GM12864 (cell line): Measurements from ENCODE around the gene TXLNA.

Experiments
- DNase-seq: peaks from one replicate; pipeline ENCODE4 v3.0.0-alpha.2; 2011; ENCODE audit warnings: low read depth
- H3K4me3 ChIP-seq: 2 replicates; pipeline ENCODE4 v1.5.1; 2011; ENCODE audit warnings: mild to moderate bottlenecking, low read depth, low read length, control low read depth
- CTCF ChIP-seq: IDR thresholded peaks from 2 replicates; pipeline ENCODE4 v1.5.1; 2011; ENCODE audit warnings: low read depth, mild to moderate bottlenecking, moderate library complexity, low read length, control low read depth, inconsistent platforms; ENCODE audit errors: missing control alignments

TXLNA gene

GRCh38 chr1:32200226-32201010 lies 20.9 kb downstream of the TXLNA start, which contains the start of gene CCDC28B:
Gene CCDC28B (plus strand): TSS chr1:32200595. CDS start chr1:32201936, 1,341 bp downstream.
- no peak for TF ChIP-seq CTCF
- no peak for DNase-seq

GRCh38 chr1:32201011-32201855 lies 21.8 kb downstream of the TXLNA start:
- no peak for TF ChIP-seq CTCF
- peak; percentile 61 for DNase-seq
- peak overlapping the region; percentile 65 for H3K4me3 ChIP-seq

More at GRCh38 chr1:32200226-32201010, 20.9 kb downstream of the TXLNA start, which contains the start of gene CCDC28B:
- H3K4me3 ChIP-seq, result peak within 1 kb of the TSS; percentile 65

GRCh38 chr1:32204943-32205361 lies 25.5 kb downstream of the TXLNA start:
- TF ChIP-seq CTCF, result no peak
- peak overlapping the region; percentile 78 for H3K4me3 ChIP-seq

GRCh38 chr1:32205401-32206370 lies 26.2 kb downstream of the TXLNA start, which contains the start of gene IQCC:
Gene IQCC (plus strand): TSS chr1:32205671. CDS start chr1:32205682, 11 bp downstream.
- no peak for TF ChIP-seq CTCF
- peak; percentile 39 for DNase-seq
- peak within 1 kb of the TSS; percentile 78 for H3K4me3 ChIP-seq

More at GRCh38 chr1:32204943-32205361, 25.5 kb downstream of the TXLNA start:
- DNase-seq, result no peak

- no peak overlapping the region for H3K4me3 ChIP-seq
- TF ChIP-seq CTCF, result no peak
- no peak for DNase-seq
These were observed 29.0 kb downstream of the TXLNA start for GRCh38 chr1:32208469-32208868.

GRCh38 chr1:32208891-32209328 lies 29.4 kb downstream of the TXLNA start, which contains the start of gene DCDC2B:
Gene DCDC2B (plus strand): TSS chr1:32209089. CDS start chr1:32209094, 5 bp downstream.
- no peak for TF ChIP-seq CTCF
- no peak within 1 kb of the TSS for H3K4me3 ChIP-seq
- DNase-seq, result no peak
